GM12875 (cell line): ENCODE results near the gene TOP2B.

Experiments used
- H3K4me3 ChIP-seq: one replicate; pipeline ENCODE4 v1.5.1; 2011; ENCODE audit warnings: low read depth, low read length, control low read depth
- TF ChIP-seq, protein P1 (sequence below): IDR thresholded peaks from 2 replicates; pipeline ENCODE4 v1.5.1; 2011; ENCODE audit warnings: low read depth, mild to moderate bottlenecking, control low read depth, inconsistent platforms, low read length, moderate library complexity, borderline replicate concordance; ENCODE audit not compliant: insufficient read depth

The TOP2B gene

DNA sequence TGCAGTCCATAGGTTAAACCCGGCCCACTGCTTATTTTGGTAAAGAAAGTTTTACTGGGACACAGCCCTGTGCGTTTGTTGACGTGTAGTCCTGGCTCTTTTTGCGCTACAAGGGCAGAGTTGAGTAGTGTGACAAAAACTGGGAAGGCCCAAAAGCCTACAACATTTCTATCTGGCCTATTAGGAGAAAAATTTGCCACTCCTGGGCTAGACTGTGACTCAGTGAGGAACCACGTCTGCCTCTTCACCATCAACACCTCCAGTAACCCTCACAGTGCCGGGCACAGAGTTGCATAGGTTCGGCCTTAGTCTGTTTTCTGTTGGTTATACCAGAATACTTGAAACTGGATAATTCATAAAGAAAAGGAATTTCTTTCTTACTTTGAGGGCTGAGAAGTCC is 110.3 kb downstream of the TOP2B start:
- TF ChIP-seq, protein P1, sequence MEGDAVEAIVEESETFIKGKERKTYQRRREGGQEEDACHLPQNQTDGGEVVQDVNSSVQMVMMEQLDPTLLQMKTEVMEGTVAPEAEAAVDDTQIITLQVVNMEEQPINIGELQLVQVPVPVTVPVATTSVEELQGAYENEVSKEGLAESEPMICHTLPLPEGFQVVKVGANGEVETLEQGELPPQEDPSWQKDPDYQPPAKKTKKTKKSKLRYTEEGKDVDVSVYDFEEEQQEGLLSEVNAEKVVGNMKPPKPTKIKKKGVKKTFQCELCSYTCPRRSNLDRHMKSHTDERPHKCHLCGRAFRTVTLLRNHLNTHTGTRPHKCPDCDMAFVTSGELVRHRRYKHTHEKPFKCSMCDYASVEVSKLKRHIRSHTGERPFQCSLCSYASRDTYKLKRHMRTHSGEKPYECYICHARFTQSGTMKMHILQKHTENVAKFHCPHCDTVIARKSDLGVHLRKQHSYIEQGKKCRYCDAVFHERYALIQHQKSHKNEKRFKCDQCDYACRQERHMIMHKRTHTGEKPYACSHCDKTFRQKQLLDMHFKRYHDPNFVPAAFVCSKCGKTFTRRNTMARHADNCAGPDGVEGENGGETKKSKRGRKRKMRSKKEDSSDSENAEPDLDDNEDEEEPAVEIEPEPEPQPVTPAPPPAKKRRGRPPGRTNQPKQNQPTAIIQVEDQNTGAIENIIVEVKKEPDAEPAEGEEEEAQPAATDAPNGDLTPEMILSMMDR = no peak
- no peak overlapping the region for H3K4me3 ChIP-seq

DNA sequence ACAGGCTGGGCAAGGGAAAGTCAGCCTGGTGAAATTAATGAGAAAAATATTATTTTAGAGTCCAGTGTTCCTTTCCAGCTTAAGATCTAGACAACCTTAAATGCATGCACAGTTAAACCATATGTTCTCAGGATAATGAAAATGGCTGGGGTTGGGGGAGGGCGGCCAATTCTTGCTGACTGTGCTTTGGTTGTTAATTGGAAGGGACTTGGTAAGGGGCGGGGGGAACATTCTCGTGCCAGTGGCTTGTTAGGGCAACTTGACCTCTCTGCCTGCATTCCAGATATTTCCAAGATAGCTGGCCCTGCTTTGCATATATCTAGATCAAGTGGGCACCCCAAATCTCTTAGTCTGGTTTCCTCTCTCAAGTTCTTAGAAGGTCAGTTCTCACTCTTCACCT is 112.5 kb downstream of the TOP2B start:
- TF ChIP-seq, protein P1 = no peak
- H3K4me3 ChIP-seq = no peak overlapping the region

DNA sequence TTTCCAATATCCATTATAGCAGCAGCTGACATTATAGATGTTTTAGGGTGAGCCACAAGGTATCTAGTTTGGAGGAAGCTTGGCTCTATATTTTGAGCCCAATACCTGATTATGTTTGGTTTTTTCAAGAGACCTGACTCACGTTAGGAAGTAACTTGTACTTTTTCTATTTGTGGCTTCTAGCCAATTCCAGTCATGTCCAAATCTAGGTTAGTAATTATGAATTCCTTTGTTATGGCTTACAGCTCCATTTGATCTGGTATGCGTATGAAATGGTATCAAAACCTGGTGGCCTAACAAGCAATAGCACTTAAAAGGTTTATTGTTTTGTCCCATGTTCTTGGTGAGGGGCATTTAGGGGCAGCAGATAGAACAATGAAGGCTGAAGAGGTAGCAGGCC is 115.9 kb downstream of the TOP2B start:
- H3K4me3 ChIP-seq = no peak overlapping the region
- TF ChIP-seq, protein P1 = no peak

DNA sequence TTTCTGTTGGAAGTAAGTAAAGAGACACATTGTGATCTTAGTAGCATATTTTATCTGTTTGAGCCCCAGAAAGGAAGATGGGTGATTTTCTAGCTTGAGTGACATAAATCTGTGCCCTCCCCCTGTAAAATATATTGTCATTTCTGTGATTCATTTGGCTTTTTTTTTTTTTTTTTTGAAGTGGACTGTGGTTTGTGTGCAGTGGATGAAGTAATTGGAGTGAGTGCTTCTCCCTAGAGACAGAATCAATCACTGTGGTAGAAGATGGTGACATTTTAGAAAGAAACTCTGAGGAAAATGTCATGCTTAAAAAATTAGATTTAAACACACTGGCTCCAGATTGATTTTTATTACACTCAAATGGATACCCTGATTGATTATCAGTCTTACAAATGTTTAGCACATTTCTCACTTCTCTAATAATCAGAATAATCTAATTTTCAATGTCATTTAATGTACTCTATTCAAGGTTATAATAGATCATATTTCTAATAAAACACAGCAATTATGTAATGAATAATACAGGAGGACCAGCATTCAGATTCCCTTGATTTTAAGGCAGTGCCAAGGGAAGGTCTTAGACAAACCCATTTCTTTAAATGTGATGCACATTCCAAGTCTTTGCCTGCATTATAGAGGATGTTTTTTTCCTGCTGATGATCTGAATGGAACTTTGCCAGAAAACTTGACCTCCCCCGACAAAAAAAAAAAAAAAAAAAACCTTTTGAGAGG is 116.6 kb downstream of the TOP2B start:
- TF ChIP-seq, protein P1 = no peak

More for the DNA sequence above, 116.6 kb downstream of the TOP2B start:
- H3K4me3 ChIP-seq = no peak overlapping the region
